ENCODE measurements around the gene LTBP1.

DNA sequence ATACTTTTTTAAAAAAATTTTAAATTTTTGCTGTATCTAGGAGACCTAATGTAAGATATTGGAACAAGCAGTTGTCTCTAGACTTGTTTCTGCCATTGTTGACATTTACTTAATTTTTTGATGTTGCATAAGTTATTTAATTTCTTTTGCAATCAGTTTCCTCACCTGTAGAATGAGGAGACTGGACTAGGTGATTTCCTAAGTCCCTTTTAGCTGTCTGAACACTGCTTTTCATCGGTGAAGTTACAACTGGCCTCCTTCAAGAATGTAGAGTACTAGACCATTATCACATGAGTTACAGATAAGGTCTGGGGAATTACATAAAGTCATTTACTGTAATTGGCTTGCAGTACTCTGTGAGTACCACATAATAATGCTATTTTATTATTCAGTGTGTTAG, 147.6 kb downstream of the LTBP1 start:
- TF ChIP-seq, protein P1, sequence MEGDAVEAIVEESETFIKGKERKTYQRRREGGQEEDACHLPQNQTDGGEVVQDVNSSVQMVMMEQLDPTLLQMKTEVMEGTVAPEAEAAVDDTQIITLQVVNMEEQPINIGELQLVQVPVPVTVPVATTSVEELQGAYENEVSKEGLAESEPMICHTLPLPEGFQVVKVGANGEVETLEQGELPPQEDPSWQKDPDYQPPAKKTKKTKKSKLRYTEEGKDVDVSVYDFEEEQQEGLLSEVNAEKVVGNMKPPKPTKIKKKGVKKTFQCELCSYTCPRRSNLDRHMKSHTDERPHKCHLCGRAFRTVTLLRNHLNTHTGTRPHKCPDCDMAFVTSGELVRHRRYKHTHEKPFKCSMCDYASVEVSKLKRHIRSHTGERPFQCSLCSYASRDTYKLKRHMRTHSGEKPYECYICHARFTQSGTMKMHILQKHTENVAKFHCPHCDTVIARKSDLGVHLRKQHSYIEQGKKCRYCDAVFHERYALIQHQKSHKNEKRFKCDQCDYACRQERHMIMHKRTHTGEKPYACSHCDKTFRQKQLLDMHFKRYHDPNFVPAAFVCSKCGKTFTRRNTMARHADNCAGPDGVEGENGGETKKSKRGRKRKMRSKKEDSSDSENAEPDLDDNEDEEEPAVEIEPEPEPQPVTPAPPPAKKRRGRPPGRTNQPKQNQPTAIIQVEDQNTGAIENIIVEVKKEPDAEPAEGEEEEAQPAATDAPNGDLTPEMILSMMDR (conservative IDR thresholded peaks at IDR 0.05 in 1 of 2, IDR thresholded peaks at IDR 0.05 in 1 of 2; ENCODE audit: extremely low read depth in 1 of 2, insufficient read depth in 1 of 2, low read depth in 1 of 2, low read length in 2 of 2), result no peak
- TF ChIP-seq EZH2 (IDR thresholded peaks at IDR 0.05; ENCODE audit: borderline replicate concordance, low read length), result no peak
